HG03460 (cell line): ENCODE measurements around the gene RGS1.
A peak's percentile ranks its signal among the peaks of the same experiment; 100 is the strongest.

Source experiments
- ATAC-seq: cut with Tn5 transposase; IDR thresholded peaks from one replicate; pipeline ENCODE4 v1.9.1; 2021; ENCODE audit not compliant: unreplicated experiment

Gene RGS1

DNA sequence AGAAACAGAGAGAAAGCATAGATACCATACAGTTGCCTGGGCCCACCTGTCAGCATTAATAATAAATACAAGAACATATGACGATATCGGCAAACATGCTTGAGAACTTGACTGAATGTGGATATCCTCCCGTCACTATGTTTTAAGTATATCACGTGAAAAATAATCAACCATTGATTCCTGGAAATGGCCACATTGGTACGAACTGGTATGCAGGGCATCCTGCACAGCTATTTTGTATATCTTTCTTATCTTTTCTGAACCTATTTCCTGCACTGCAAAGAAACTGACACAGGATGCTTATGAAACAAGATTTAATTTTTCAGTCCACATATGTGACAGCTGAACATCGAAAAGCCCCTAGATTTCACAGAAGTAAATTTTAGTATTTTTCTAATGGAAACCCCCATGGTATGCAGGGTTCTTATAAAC, 22.8 kb upstream of the RGS1 start:
- ATAC-seq: no peak

DNA sequence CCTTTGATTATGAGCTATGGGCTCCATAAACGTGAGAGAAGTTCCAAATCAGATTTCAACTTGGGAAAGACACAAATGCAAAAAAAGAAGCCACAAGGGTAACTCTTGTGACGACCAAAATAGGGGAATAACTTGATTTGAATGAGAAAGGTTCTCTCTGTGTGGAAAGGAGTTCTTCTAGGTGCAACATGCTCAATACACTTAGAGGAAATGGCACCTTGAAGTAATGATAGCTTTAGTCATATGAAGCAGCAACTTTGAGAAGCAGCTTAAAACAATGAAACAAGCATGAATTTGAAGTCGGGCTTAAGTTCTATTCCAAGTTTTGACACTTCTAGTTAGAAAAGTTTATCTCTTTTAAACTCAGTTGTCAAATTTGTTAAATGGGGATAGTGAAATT, 21.8 kb upstream of the RGS1 start:
- ATAC-seq: no peak

DNA sequence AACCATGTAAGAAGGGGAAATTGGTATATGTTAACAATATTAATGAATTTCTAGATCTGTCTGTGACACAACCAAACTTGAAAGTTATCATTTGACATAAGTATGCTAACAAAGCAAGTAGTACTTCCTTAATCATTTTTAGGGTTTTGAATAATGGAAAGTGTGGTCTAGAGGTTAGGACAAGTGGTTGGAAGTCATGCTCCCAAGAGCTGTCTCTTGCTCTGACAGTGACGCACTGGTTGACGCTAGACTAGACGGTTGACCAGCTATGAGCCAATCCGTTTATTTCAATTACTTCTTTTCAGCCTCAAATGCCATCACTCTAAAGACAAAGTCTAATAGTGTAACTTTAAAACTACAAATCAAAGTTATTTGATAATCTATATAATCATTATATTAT, 20.7 kb upstream of the RGS1 start:
- no peak for ATAC-seq

DNA sequence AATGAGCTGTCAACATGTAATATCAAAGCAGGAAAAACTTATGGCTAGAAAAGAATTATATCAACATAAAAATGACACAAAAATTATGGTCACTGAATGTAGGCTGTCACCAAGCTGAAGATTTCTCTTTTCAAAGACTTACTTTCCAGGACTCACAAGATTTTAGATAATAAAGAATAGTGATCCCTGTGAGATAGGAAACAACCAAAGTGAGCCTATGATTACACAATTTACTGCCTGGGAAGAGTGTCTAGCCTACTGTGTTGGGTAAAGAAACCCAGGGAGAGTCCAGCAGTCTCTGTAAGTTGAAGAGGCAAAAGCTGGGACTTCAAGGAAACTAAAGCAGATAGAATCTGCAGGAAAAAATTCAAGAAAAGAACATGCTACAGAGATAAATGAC, 20.2 kb upstream of the RGS1 start:
- ATAC-seq: no peak

DNA sequence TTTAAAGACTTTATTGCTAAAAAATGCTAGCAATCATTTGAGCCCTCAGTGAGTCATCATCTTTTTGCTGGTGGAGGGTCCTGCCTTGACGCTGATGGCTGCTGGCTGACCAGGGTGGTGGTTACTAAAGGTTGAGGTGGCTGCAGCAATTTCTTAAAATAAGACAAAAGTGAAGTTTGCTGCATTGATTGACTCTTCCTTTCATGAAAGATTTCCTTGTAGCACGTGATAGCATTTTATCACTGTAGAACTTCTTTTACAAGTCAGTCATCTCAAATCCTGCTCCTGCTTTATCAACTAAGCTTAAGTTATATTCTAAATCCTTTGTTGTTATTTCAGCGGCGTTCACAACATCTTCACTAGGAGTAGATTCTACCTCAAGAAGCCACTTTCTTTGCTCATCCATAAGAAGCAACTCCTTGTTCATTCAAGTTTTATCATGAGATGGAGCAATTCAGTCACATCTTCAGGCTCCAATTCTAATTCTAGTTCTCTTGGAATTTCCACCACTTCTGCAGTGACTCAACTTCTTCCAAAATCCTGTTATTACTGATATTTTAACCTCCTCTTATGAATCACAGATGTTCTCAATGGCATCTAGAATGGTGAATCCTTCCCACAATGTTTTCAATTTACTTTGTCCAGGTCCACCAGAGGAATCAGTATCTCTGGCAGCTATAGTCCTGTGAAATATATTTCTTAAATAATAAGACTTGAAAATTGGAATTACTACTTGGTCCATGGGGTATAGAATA, 17.6 kb upstream of the RGS1 start:
- ATAC-seq: no peak

DNA sequence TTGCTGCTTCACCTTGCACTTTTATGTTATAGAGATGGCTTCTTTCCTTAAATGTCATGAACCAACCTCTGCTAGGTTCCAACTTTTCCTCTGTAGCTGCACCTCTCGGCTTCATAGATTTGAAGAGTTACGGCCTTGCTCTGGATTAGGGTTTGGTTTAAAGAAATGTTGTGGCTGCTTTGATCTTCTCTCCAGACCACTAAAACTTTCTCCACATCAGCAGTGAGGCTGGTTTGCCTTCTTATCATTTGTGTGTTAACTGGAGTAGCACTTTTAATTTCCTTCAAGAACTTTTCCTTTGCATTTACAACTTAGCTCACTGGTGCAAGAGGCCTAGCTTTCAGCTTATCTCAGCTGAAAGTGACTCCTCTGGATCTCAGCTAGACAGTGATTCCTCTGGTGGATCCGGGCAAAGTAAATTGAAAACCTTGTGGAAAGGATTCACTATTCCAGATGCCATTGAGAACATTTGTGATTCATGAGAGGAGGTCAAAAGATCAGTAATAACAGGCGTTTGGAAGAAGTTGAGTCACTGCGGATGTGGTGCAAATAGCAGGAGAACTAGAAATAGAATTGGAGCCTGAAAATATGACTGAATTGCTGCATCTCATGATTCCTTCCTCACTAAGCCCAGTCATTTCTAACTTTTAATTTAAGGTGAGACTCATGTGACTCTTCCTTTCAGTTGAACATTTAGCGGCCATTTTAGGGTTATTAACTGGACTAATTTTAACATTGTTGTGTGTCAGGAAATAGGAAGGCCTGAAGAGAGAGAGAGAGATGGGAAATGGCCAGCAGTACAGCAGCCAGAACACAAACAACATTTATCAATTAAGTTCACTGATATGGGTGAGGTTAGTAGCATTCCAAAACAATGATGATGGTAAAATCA, 16.2 kb upstream of the RGS1 start:
- peak; percentile 60 for ATAC-seq

DNA sequence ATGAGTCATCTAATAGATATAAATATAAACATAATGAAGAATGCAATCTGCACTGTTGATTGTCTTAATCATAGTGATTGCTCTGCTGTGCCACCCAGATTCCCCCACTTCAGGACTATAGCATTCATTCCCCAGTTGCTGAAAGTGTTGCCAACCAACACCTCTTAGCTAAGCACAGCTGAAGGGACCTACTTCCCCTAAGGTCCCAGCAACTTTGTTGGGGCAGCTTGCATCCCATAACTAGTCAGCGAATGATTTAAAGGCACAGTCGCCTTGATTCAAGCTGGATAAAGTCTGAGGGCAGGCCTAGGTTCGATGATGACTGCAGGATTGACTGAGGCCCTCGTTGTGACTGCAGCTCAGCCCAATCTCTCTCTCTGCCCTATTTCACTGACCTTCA, 14.3 kb upstream of the RGS1 start:
- no peak for ATAC-seq

DNA sequence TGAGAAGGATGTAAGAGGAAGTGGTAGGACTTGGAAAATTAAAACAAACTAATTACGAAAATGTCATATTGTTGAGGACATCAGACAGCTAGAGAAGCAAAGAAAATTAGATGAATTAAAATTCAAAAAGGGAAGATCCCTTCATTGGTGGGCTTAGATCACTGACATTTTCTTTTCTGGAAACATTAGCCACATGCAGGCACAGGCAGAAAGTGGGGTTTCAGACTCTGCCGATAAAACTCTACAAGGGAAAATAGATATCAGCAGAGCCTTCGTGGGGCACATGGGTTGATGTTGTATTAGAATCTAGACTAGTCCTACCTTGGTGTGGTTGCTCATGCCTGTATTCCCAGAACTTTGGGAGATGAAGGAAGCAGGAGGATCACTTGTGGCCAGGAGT, 12.4 kb upstream of the RGS1 start:
- ATAC-seq: no peak

DNA sequence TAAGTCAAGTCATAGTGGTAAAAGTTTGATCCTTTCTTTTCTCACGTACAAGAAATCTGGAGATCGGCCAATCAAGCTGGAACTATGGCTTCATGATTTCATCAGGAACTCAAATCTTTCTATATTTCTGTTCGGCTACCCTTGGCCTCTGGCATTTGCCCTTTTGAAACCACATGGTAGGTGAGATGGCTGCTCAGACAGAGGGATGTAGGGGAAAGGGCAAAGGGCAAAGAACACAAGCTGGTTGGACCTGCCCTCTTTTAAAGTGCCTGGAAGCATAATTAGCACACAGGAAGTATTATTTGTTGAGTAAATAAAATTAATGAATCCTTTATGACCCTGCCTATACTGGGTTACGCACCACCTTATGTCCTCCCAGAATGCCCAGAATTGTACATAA, 11.5 kb upstream of the RGS1 start:
- ATAC-seq: no peak

DNA sequence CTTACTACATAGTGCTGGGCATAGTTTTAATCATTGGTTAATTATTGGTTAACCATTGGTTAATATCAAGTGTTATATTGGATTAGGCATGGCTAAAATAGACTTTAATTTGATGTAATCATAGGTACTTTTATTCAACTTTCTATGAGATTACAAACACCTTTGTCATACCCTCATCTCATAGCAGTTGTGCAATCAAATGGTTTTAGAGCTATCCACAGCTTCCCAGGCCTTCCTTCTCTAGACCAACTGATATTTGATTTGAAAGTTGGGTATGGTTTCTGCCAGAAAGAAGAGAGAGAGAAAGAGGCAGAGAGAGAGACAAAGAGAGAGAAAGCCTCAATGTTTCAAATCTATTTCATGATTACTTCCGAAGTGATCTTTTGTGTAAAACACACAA, 9.6 kb upstream of the RGS1 start:
- no peak for ATAC-seq

DNA sequence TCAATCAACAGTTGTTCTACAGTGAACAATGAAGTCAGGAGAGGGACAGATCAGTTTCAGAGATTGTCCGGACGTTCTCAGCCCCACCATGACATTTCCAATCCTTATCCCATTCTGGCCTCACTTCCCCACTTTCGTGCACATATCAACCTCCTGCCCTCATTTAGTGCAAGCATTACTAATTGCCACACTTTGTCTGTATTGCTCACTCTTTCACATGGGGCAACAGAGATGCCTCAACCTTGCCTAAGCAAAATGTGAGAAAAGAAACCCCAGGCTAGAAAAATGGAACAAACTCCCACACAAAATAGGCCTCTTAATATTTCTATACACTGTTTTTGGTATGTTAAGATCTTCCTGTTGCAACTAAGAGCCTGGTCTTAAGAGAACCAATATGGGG, 8.9 kb upstream of the RGS1 start:
- ATAC-seq: no peak

DNA sequence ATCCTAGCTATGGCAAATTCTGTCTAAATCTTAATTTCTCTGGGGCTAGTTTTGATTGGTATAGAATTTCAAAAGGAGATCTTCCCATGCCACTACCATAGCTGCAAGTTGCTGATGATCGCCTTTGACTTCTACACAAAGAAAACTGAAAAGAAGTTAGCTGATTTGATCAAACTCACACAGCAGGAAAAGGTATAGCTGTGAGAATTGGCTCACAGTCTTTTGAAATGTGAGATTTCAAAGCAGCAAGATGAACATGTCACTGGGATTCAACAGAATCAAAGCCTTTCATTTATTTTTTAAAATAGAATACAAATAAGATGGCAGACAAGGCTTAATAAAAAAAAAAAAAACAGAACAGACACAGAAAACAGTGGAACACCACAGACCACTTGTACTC, 7.5 kb upstream of the RGS1 start:
- ATAC-seq: no peak

DNA sequence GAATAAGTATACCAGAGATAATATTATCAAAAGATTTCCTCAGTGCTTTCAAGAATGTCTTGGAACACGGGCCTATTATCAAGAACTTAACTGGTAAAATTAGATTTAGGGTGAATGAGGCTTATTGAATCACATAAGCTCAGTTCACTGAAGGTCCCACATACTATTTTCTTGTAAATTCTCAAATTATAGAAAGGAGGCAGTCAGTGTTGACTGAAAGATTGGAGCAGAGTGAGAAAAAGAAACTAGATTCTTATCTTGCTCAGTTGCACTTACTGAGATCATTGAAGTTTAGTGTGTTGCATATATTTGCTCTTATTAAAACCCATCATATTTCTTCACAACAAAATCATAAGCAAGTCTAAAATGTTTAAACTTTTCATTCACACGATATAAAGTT, 3.9 kb upstream of the RGS1 start:
- no peak for ATAC-seq

DNA sequence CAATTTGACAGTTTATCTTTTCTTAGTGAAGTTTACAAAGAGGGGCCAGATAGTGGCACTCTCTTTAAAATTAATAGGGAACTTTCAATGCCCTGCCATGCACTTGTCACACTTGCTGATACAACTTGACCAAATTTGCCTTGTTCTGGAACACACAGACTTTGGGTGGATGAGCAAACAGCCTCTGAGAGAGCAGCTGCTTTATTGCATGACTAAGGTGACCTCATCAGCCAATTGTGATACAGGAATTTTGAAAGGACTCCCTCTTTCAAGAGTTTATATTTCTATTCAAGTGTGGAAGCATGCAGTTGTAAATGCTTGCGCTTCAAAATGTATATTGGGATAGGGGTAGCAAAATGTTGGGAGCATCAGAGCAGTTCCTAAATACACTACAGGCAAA, 2.1 kb upstream of the RGS1 start:
- no peak for ATAC-seq

DNA sequence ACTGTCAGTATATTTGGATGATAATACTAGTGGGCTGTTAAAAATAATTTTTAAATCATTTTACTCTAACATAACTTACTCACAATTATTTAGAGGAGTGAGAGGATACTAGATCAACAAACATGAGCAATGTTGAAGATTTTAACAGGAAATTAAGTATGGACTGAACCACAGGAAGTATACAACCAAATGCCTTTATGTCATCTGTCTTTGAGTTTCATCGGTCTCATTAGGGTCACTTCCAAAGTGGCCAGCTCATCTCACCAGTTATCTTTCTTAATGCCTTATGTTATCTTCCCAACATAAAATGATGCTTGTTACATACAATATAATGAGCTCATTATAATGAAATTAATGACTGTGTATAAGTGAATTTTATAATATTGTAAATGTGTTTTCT, 1.5 kb upstream of the RGS1 start:
- ATAC-seq: no peak

DNA sequence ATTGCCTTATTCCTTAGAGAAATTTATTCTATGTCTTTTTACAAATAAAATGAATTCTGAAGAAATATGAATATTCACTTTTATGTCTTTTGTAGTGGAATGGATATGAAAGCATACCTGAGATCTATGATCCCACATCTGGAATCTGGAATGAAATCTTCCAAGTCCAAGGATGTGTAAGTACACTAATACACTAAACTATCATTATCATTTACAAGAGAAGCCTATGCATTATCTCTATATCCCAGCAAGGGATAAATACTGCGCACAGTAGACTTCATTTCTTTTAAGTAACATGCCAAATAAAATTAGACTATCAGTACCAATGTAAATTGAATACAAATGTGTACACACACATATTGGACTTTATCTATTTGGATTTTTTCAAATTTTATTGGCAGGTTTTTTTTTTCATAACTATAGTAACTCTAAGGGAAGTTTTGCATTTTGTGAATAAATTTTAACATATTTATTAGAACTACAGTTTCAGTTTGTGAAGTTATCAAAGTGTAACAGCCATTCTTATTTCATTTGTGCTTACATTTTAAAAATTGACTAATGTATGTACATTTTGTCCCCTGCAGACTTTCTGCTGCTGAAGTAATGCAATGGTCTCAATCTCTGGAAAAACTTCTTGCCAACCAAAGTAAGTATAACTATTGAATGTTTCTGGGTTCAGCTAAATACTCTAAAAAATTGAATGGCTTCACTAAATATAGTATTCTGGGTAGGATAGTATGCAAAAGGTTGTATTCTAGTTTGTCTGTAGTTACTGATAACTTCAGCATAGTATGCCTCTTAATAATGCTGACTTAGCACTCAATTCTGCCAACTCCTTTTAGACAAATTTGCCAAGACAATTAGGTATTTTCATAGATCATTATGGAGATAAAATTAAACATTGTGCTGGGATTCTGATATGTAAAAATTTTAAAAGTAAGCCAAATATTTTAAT, 894 bp downstream of the RGS1 start:
- no peak for ATAC-seq

DNA sequence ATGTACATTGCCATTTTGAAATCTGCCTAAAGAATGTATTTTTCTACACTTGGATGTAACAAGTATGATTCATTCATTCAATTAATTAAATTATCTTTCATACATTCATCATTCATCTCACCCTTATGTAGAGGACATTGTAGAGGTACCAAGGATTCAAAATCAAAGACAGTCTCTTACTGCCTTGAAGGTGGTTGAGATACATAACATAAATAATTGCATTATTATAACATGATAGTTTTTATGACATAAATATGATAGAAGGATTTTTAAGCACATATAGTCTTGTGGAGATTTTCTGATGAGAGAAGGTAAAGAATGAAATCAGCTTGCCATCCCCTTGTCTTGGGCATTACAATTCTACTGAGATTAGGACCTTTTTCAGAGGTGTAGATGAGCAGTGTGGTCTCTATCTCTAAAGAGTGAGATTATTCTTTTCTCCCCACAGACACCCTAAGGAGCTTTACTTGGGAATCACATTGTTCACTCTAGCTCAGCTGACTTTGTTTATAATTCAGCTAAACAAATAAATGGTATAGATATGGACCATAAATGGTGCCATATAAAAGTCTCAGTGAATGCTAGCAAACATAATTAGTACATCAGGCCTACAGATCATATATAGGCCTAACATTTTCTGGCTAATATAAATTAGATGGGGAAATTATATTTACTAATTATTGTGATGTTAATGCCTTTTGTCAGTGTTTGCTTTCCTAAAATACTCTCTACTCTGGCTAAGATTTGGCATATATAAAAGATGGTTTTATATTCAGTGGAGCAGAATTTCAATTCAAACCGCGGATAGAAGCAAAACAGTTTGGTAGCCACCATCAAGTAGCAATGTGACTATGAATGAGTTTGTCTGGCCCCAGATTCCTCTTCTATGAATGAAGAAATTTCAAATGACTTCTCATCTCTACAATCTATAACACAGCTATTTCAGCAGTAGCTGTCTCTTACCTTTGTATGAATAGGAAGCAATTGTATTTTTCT, 1.9 kb downstream of the RGS1 start:
- ATAC-seq: no peak

DNA sequence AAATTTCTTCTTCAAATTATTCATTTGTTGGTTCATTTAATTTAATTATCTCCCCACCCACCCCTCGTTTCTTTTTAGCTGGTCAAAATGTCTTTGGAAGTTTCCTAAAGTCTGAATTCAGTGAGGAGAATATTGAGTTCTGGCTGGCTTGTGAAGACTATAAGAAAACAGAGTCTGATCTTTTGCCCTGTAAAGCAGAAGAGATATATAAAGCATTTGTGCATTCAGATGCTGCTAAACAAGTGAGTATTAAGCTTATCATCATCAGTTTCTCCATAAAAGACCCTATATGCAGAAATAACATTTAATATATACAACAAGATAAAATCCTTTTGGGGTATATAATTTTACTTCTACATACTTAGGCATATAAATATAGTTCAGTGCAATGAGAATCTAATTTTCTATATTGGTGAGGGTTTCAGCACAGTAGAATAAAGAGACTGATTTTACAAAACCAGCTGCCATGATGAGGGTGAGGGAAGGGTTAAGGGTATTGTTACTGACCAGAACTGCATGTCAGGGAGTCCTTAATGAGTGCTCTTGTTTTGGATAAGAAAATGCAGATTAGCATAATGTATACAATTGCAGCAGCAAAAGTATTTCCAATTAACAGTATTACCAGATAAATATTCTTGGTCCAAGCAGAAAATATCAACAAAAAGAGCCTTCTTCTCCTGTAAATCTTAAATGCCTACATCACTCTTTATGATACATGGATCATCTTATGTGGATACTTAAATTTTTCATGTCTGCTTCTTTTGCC, 2.8 kb downstream of the RGS1 start:
- no peak for ATAC-seq

DNA sequence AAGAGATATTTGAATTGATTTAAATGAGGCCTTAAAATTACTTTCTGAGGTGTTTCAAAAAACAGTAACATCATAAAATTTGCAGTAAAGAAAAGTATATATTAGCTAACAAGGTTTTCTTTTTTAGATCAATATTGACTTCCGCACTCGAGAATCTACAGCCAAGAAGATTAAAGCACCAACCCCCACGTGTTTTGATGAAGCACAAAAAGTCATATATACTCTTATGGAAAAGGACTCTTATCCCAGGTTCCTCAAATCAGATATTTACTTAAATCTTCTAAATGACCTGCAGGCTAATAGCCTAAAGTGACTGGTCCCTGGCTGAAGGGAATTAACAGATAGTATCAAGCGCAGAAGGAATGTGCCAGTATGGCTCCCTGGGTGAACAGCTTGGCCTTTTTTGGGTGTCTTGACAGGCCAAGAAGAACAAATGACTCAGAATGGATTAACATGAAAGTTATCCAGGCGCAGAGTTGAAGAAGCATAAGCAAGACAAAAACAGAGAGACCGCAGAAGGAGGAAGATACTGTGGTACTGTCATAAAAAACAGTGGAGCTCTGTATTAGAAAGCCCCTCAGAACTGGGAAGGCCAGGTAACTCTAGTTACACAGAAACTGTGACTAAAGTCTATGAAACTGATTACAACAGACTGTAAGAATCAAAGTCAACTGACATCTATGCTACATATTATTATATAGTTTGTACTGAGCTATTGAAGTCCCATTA, 3.6 kb downstream of the RGS1 start:
- ATAC-seq: no peak
